SK-N-SH (cell line): Measurements from ENCODE around the gene MYO9A. TPM values are rescaled to one million over a fixed set of nuclear protein-coding genes. Genes with fewer than 3 reads are reported as not detected.

Experiments used
- CTCF ChIA-PET: fragments of 300-600, 350-600 bp; formaldehyde crosslinking; extraction: SDS; loops from one replicate; lab custom pipeline; 2021; lab: Yijun Ruan, JAX
- POLR2A ChIA-PET: fragments of 350-600 bp; sonication (Branson Sonifier 250); formaldehyde crosslinking; extraction: SDS; loops from one replicate; lab custom pipeline; 2020; ENCODE audit warnings: antibody characterized with exemption, inconsistent platforms; lab: Yijun Ruan, JAX
- DNase-seq: peaks from one replicate; pipeline ENCODE4 v3.0.0; 2012
- H2AFZ ChIP-seq: fragments of 200-600 bp; sonication (generic); 2 replicates; pipeline ENCODE4 v1.8.1; 2016; ENCODE audit warnings: antibody characterized with exemption, mild to moderate bottlenecking, low read depth
- H3F3A ChIP-seq: fragments of 200-600 bp; sonication (generic); replicated peaks from 2 replicates; pipeline ENCODE3; 2016; ENCODE audit warnings: antibody characterized with exemption, mild to moderate bottlenecking; ENCODE audit not compliant: insufficient read depth
- H3K27ac ChIP-seq, 2 experiments: fragments of 200-500 bp in 1 of 2; fragments of 200-600 bp in 1 of 2; sonication (Bioruptor generic) in 1 of 2; sonication (generic), shearing (Covaris generic) in 1 of 2; 2 replicates each; pipeline versions ENCODE4 v1.5.1 to v1.6.1; 2014 to 2016; ENCODE audit warnings: low read depth in 2 of 2, inconsistent platforms in 1 of 2, low read length in 1 of 2, mild to moderate bottlenecking in 1 of 2, mixed read lengths in 1 of 2
- H3K27me3 ChIP-seq: fragments of 200-600 bp; sonication (generic), shearing (Covaris generic); 2 replicates; pipeline ENCODE4 v1.6.1; 2016; ENCODE audit warnings: mixed run types; ENCODE audit not compliant: insufficient read depth
- H3K36me3 ChIP-seq, 2 experiments: fragments of 200-500 bp in 1 of 2; fragments of 200-600 bp in 1 of 2; sonication (Bioruptor generic) in 1 of 2; sonication (generic) in 1 of 2; replicated peaks in 1 of 2; 2 replicates each; pipeline versions ENCODE3 to v1.5.1; 2014 to 2016; ENCODE audit warnings: low read length in 1 of 2, mild to moderate bottlenecking in 1 of 2; ENCODE audit not compliant: insufficient read depth in 2 of 2, control insufficient read depth in 1 of 2
- H3K4me1 ChIP-seq, 2 experiments: fragments of 200-500 bp in 1 of 2; fragments of 200-600 bp in 1 of 2; sonication (Bioruptor generic) in 1 of 2; sonication (generic), shearing (Covaris generic) in 1 of 2; 2 replicates each; pipeline versions ENCODE4 v1.5.1 to v1.6.1; 2014 to 2016; ENCODE audit warnings: low read depth in 1 of 2, low read length in 1 of 2, mixed run types in 1 of 2; ENCODE audit not compliant: insufficient read depth in 2 of 2, control insufficient read depth in 1 of 2
- H3K4me2 ChIP-seq: fragments of 200-600 bp; sonication (generic), shearing (Covaris generic); 2 replicates; pipeline ENCODE4 v1.6.1; 2017; ENCODE audit warnings: mixed run types
- H3K4me3 ChIP-seq, 2 experiments: fragments of 200-500 bp in 1 of 2; fragments of 200-600 bp in 1 of 2; sonication (Bioruptor generic) in 1 of 2; sonication (generic), shearing (Covaris generic) in 1 of 2; 2 replicates each; pipeline versions ENCODE4 v1.5.1 to v1.8.1; 2014 to 2016; ENCODE audit warnings: low read depth in 2 of 2, inconsistent platforms in 1 of 2, low read length in 1 of 2, mild to moderate bottlenecking in 1 of 2, mixed read lengths in 1 of 2, moderate library complexity in 1 of 2
- H3K79me2 ChIP-seq: fragments of 200-600 bp; sonication (generic); 2 replicates; pipeline ENCODE4 v1.8.1; 2017; ENCODE audit warnings: mild to moderate bottlenecking; ENCODE audit not compliant: insufficient read depth
- H3K9ac ChIP-seq: fragments of 200-600 bp; sonication (generic); 2 replicates; pipeline ENCODE4 v1.6.1; 2017; ENCODE audit warnings: mixed run types
- H3K9me2 ChIP-seq: fragments of 200-600 bp; sonication (generic); 2 replicates; pipeline ENCODE4 v1.6.1; 2017; ENCODE audit warnings: mixed run types
- H3K9me3 ChIP-seq: fragments of 200-600 bp; sonication (generic); 2 replicates; pipeline ENCODE4 v1.6.1; 2017; ENCODE audit warnings: mixed run types, mild to moderate bottlenecking, moderate library complexity
- H4K20me1 ChIP-seq: fragments of 200-600 bp; sonication (generic); 2 replicates; pipeline ENCODE4 v1.6.1; 2017; ENCODE audit warnings: mild to moderate bottlenecking, mixed run types; ENCODE audit not compliant: insufficient read depth
- CHD2 ChIP-seq: fragments of 150-350 bp; IDR thresholded peaks from 2 replicates; pipeline ENCODE4 v1.6.1; 2018; ENCODE audit warnings: low read length; ENCODE audit not compliant: partially characterized antibody
- EP300 ChIP-seq, 2 experiments: IDR thresholded peaks; 2 replicates each; pipeline versions ENCODE4 v1.4.0 to v1.6.1; 2012; ENCODE audit warnings: borderline replicate concordance in 1 of 2, low read depth in 1 of 2, low read length in 1 of 2
- EZH2phosphoT487 ChIP-seq: fragments of 200-600 bp; sonication (generic); IDR thresholded peaks from 2 replicates; pipeline ENCODE4 v1.6.1; 2017; ENCODE audit warnings: low read depth, mixed run types, mild to moderate bottlenecking, antibody characterized with exemption, moderate library complexity, borderline replicate concordance
- GATA2 ChIP-seq: sonication (generic); formaldehyde crosslinking; IDR thresholded peaks from 2 replicates; pipeline ENCODE4 v1.5.0; 2020; ENCODE audit warnings: mild to moderate bottlenecking, missing genetic modification reagents
- JUND ChIP-seq: IDR thresholded peaks from 2 replicates; pipeline ENCODE4 v1.4.0; 2012
- POLR2AphosphoS5 ChIP-seq: IDR thresholded peaks from 2 replicates; pipeline ENCODE4 v1.6.1; 2012; ENCODE audit warnings: low read depth, low read length
- RFX5 ChIP-seq: IDR thresholded peaks from 2 replicates; pipeline ENCODE4 v1.6.1; 2012; ENCODE audit warnings: mild to moderate bottlenecking, improper control_type of control experiment, low read length
- RXRA ChIP-seq: IDR thresholded peaks from 2 replicates; pipeline ENCODE4 v1.4.0; 2012; ENCODE audit warnings: low read depth, mild to moderate bottlenecking, borderline replicate concordance
- YY1 ChIP-seq: IDR thresholded peaks from 2 replicates; pipeline ENCODE4 v1.4.0; 2012; ENCODE audit warnings: low read depth, mild to moderate bottlenecking
- WGBS: methylation state at CpG from one replicate; pipeline ENCODE4 v1.1.6; 2017; ENCODE audit warnings: low lambda C conversion rate; 5-methylcytosine and 5-hydroxymethylcytosine counted together
- polyA plus RNA-seq, 3 experiments: library from polyadenylated mRNA; depleted of rRNA; stranded (reverse); fragments of >200 nt; gene quantifications; 2 replicates each; pipeline ENCODE4 v1.2.3, GENCODE V29; 2012
- TF ChIP-seq, protein P1 (sequence below): IDR thresholded peaks from 2 replicates; pipeline ENCODE4 v1.4.0; 2012; ENCODE audit warnings: low read depth, borderline replicate concordance
- TF ChIP-seq, protein P2 (sequence below): fragments of 150-350 bp; IDR thresholded peaks from 2 replicates; pipeline ENCODE4 v1.6.1; 2017; ENCODE audit warnings: antibody characterized with exemption, low read length, low read depth, borderline replicate concordance

MYO9A gene
- polyA plus RNA-seq, 1 of the 3 experiments (the other 2 are of a cell fraction), result 4.1 TPM

DNA sequence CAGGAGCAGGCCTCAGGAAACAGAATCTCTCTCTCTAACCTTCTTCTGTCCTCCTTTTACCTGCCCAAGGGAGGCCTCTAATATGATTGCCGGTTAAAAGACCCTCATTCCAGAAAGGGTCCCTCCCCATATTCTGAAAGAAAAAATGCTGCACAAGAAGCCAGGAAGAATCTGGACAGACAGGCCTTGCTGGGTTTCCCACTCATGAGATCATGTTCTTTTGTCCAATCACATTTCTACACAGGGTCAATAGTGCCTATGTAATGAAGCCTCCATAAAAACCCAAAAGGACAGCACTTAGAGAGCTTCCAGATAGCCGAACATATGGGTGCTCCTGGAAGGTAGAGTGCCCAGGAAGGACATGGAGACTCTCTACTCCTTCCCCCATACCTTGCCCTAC is 146.0 kb downstream of the MYO9A start (continued):
- TF ChIP-seq, protein P1, sequence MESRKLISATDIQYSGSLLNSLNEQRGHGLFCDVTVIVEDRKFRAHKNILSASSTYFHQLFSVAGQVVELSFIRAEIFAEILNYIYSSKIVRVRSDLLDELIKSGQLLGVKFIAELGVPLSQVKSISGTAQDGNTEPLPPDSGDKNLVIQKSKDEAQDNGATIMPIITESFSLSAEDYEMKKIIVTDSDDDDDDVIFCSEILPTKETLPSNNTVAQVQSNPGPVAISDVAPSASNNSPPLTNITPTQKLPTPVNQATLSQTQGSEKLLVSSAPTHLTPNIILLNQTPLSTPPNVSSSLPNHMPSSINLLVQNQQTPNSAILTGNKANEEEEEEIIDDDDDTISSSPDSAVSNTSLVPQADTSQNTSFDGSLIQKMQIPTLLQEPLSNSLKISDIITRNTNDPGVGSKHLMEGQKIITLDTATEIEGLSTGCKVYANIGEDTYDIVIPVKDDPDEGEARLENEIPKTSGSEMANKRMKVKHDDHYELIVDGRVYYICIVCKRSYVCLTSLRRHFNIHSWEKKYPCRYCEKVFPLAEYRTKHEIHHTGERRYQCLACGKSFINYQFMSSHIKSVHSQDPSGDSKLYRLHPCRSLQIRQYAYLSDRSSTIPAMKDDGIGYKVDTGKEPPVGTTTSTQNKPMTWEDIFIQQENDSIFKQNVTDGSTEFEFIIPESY, result no peak
- TF ChIP-seq, protein P2, sequence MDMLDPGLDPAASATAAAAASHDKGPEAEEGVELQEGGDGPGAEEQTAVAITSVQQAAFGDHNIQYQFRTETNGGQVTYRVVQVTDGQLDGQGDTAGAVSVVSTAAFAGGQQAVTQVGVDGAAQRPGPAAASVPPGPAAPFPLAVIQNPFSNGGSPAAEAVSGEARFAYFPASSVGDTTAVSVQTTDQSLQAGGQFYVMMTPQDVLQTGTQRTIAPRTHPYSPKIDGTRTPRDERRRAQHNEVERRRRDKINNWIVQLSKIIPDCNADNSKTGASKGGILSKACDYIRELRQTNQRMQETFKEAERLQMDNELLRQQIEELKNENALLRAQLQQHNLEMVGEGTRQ, result no peak

DNA sequence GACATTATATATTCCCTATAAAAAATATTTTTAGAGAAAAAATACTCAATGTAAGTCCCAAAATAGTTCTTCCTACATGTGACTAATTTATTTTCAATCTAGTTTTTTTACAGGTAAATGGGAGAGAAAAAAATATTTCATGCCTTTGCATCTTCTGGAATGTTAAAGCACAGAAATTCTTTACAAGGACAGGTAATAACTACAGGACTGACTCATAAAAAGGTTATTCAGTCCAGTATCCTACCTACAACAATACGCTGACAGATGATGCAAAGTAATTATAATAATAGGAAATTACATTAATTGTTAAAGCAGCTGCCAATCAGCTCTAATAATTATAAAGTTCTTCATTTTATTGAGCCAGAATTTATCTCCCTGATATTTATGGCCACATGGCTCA is 147.5 kb downstream of the MYO9A start:
- TF ChIP-seq CHD2 (no peak), GATA2 (CRISPR knock-in tag) (no peak), EP300 (IDR thresholded peaks at IDR 0.05; ENCODE audit: borderline replicate concordance in 1 of 2, low read depth in 1 of 2, low read length in 1 of 2) (no peak), POLR2AphosphoS5 (no peak), JUND (no peak)
- TF ChIP-seq, protein P1, result no peak
- no peak overlapping the region for H3K4me2 ChIP-seq
- no peak overlapping the region for H3K4me3 ChIP-seq
- H3K36me3 ChIP-seq, result peaks cover 8% of the 10 kb centered on the region in 2 experiments
- 91% methylated on average over 1 of the region's 1 CpG for WGBS
- no peaks in the 10 kb centered on the region for H3F3A ChIP-seq
- H3K27me3 ChIP-seq, result no peaks in the 10 kb centered on the region
- POLR2A ChIA-PET, result no interaction called here
- H3K9me2 ChIP-seq, result no peaks in the 10 kb centered on the region
- H3K9ac ChIP-seq, result no peak overlapping the region
- no peaks in the 10 kb centered on the region for H3K4me1 ChIP-seq
- H3K79me2 ChIP-seq, result no peaks in the 10 kb centered on the region
- H3K27ac ChIP-seq, result no peak overlapping the region
- H4K20me1 ChIP-seq, result no peaks in the 10 kb centered on the region
- CTCF ChIA-PET, result interaction anchor here (1.1 to 1.6 kb wide), 2 partner anchors 9 to 169 kb away, joined by 3 to 4 read pairs; no protein-coding TSS in a partner anchor
- H3K9me3 ChIP-seq, result no peaks in the 10 kb centered on the region
- no peak overlapping the region for H2AFZ ChIP-seq
- DNase-seq, result no peak

DNA sequence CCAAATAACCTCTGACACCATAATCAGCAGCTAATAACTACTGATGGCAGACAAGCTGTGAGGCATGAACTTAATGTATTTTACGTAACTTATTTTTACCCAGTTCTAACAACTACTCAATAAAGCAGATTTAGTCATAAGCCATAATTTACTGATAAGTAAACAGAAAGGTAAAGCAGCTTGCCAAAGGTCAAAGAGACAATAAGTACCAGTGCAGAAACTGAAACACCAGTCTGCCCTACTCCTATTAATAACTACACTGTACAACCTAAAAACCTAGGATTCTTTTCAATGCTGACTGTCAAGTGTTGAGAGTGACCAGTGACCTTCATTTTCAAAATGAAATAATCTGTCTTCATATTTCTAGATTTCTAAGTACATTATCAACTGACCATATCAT is 155.4 kb downstream of the MYO9A start:
- H3K27ac ChIP-seq, result no peak overlapping the region
- POLR2A ChIA-PET, result no interaction called here
- peaks cover 5% of the 10 kb centered on the region for H3F3A ChIP-seq
- no peaks in the 10 kb centered on the region for H3K27me3 ChIP-seq
- no peak overlapping the region for H3K4me2 ChIP-seq
- no peaks in the 10 kb centered on the region for H3K4me1 ChIP-seq
- H3K79me2 ChIP-seq, result no peaks in the 10 kb centered on the region
- H3K9me3 ChIP-seq, result no peaks in the 10 kb centered on the region
- 97% methylated on average over 1 of the region's 1 CpG for WGBS
- no peaks in the 10 kb centered on the region for H3K9me2 ChIP-seq
- H4K20me1 ChIP-seq, result no peaks in the 10 kb centered on the region
- H3K4me3 ChIP-seq, result no peak overlapping the region
- peaks cover 14 to 18% of the 10 kb centered on the region in 2 experiments for H3K36me3 ChIP-seq
- TF ChIP-seq EZH2phosphoT487 (no peak), YY1 (no peak), RFX5 (no peak), RXRA (no peak)
- no peak overlapping the region for H3K9ac ChIP-seq
- DNase-seq, result no peak
- H2AFZ ChIP-seq, result no peak overlapping the region
- CTCF ChIA-PET, result no interaction called here
